Activated T-cell treated with anti-CD3 and anti-CD28 coated beads, Interleukin-2, amount 50 U/mL, for 72 hours (primary cell): ENCODE data around the gene PCDHGA1. TPM values are rescaled to one million over a fixed set of nuclear protein-coding genes. Genes with fewer than 3 reads are reported as not detected.
"Not testable (repeated sequence)": the region's sequence is repeated elsewhere in the genome, so short reads cannot be mapped to it uniquely, and the experiment has no call there.

Source experiments
- ATAC-seq, 2 donors: fragments of 150-1000 bp; cut with Tn5 transposase; replicated peaks in 1 of 2; 2 replicates each; pipeline ENCODE4 v1.10.0; 2021; ENCODE audit warnings: moderate library complexity in 2 of 2, mild to moderate bottlenecking in 1 of 2
- DNase-seq, 2 donors: peaks; one replicate each; pipeline ENCODE4 v3.0.0; 2021 to 2022; ENCODE audit warnings: mixed read lengths in 1 of 2
- H3K27ac Mint-ChIP-seq: one replicate; pipeline ENCODE4 v1.8.0; 2022; ENCODE audit warnings: mild to moderate bottlenecking, moderate library complexity, mixed read lengths
- H3K27me3 Mint-ChIP-seq: one replicate; pipeline ENCODE4 v1.8.0; 2022; ENCODE audit warnings: low read depth, mixed read lengths
- H3K36me3 Mint-ChIP-seq, 2 donors: one replicate each; pipeline ENCODE4 v1.8.0; 2022; ENCODE audit warnings: mixed read lengths in 2 of 2, mild to moderate bottlenecking in 1 of 2; ENCODE audit not compliant: insufficient read depth in 2 of 2
- H3K4me1 Mint-ChIP-seq: one replicate; pipeline ENCODE4 v1.8.0; 2022; ENCODE audit warnings: low read depth, mixed read lengths
- H3K4me3 Mint-ChIP-seq, 2 donors: one replicate each; pipeline ENCODE4 v1.8.0; 2022; ENCODE audit warnings: mild to moderate bottlenecking in 2 of 2, mixed read lengths in 2 of 2, moderate library complexity in 2 of 2
- H3K9me3 Mint-ChIP-seq, 2 donors: one replicate each; pipeline ENCODE4 v1.8.0; 2022; ENCODE audit warnings: mixed read lengths in 2 of 2
- total RNA-seq, 2 donors: library from RNA; stranded (reverse); gene quantifications; one replicate each; pipeline ENCODE4 v1.2.3, GENCODE V29; 2022

The PCDHGA1 gene
- total RNA-seq, 2 donors from 2014 or later = 0.05 TPM

GRCh38 chr5:141373673-141374317, 43.5 kb downstream of the PCDHGA1 start, which contains the start of gene PCDHGA6:
Gene PCDHGA6 (plus strand): TSS chr5:141373891. CDS start chr5:141374084, 193 bp downstream.
- ATAC-seq (no peak), DNase-seq (no peak)
- H3K27ac Mint-ChIP-seq = no peak within 1 kb of the TSS
- H3K36me3 Mint-ChIP-seq = peaks cover 13 to 29% of the 10 kb centered on the region in 2 donors
- peaks cover 76% of the 10 kb centered on the region for H3K27me3 Mint-ChIP-seq
- peaks cover 12% of the 10 kb centered on the region for H3K4me1 Mint-ChIP-seq
- peak within 1 kb of the TSS in 1 of 2 donors; percentile 56 for H3K4me3 Mint-ChIP-seq
- H3K9me3 Mint-ChIP-seq = peaks cover 7 to 10% of the 10 kb centered on the region in 2 donors

- Mint-ChIP-seq H3K27me3 (peaks cover 74% of the 10 kb centered on the region), H3K4me1 (peaks cover 9% of the 10 kb centered on the region), H3K36me3 (peaks cover 13 to 29% of the 10 kb centered on the region in 2 donors), H3K27ac (no peak overlapping the region), H3K4me3 (no peak overlapping the region), H3K9me3 (peaks cover 7 to 11% of the 10 kb centered on the region in 2 donors)
- ATAC-seq (no peak), DNase-seq (no peak)
Observed at GRCh38 chr5:141374627-141375026, 44.3 kb downstream of the PCDHGA1 start.

GRCh38 chr5:141375444-141376155, 45.3 kb downstream of the PCDHGA1 start:
- not testable (repeated sequence) for H3K4me3 Mint-ChIP-seq, ATAC-seq, H3K4me1 Mint-ChIP-seq, H3K27ac Mint-ChIP-seq, DNase-seq
- Mint-ChIP-seq H3K27me3 (peaks cover 69% of the 10 kb centered on the region), H3K36me3 (peaks cover 13 to 29% of the 10 kb centered on the region in 2 donors), H3K9me3 (peaks cover 7 to 11% of the 10 kb centered on the region in 2 donors)

- ATAC-seq = no peak
- no peak for DNase-seq
- H3K27me3 Mint-ChIP-seq = peaks cover 77% of the 10 kb centered on the region
- peaks cover 9% of the 10 kb centered on the region for H3K4me1 Mint-ChIP-seq
- H3K36me3 Mint-ChIP-seq = peaks cover 12 to 26% of the 10 kb centered on the region in 2 donors
- H3K27ac Mint-ChIP-seq = no peak within 1 kb of the TSS
- peaks cover 4 to 10% of the 10 kb centered on the region in 2 donors for H3K9me3 Mint-ChIP-seq
- peak within 1 kb of the TSS; percentile 62 to 75 for H3K4me3 Mint-ChIP-seq
Observed at GRCh38 chr5:141382469-141383294, 52.4 kb downstream of the PCDHGA1 start, which contains the start of gene PCDHGA7. Gene PCDHGA7 (plus strand): TSS chr5:141382742. CDS start chr5:141382900, 158 bp downstream.

- peaks cover 9% of the 10 kb centered on the region for H3K4me1 Mint-ChIP-seq
- peaks cover 5 to 12% of the 10 kb centered on the region in 2 donors for H3K9me3 Mint-ChIP-seq
- H3K36me3 Mint-ChIP-seq = peaks cover 13 to 28% of the 10 kb centered on the region in 2 donors
- H3K27ac Mint-ChIP-seq = no peak overlapping the region
- ATAC-seq (no peak), DNase-seq (no peak)
- peaks cover 79% of the 10 kb centered on the region for H3K27me3 Mint-ChIP-seq
- peak overlapping the region in 1 of 2 donors; percentile 75 for H3K4me3 Mint-ChIP-seq
Observed at GRCh38 chr5:141383345-141383744, 53.0 kb downstream of the PCDHGA1 start.

- Mint-ChIP-seq H3K4me1 (peaks cover 9% of the 10 kb centered on the region), H3K4me3 (no peak overlapping the region), H3K27ac (no peak overlapping the region), H3K27me3 (peaks cover 82% of the 10 kb centered on the region), H3K9me3 (peaks cover 11 to 14% of the 10 kb centered on the region in 2 donors), H3K36me3 (peaks cover 15 to 40% of the 10 kb centered on the region in 2 donors)
- ATAC-seq (no peak), DNase-seq (no peak)
Observed at GRCh38 chr5:141384471-141385267, 54.4 kb downstream of the PCDHGA1 start.

- Mint-ChIP-seq H3K9me3 (peaks cover 16 to 20% of the 10 kb centered on the region in 2 donors), H3K27me3 (peaks cover 87% of the 10 kb centered on the region), H3K36me3 (peaks cover 24 to 45% of the 10 kb centered on the region in 2 donors), H3K4me3 (peak within 1 kb of the TSS; percentile 43 to 51)
- DNase-seq (peak in 1 of 2 donors; percentile 30), ATAC-seq (peak; percentile 41 to 65)
- not testable (repeated sequence) for H3K4me1 Mint-ChIP-seq, H3K27ac Mint-ChIP-seq
Observed at GRCh38 chr5:141387557-141388311, 57.4 kb downstream of the PCDHGA1 start, which contains the start of gene PCDHGB4. Gene PCDHGB4 (plus strand): TSS chr5:141387698. CDS start chr5:141387885, 187 bp downstream.

- DNase-seq (no peak), ATAC-seq (no peak)
- H3K27me3 Mint-ChIP-seq = peaks cover 85% of the 10 kb centered on the region
- H3K4me1 Mint-ChIP-seq = peaks cover 6% of the 10 kb centered on the region
- H3K36me3 Mint-ChIP-seq = peaks cover 22 to 48% of the 10 kb centered on the region in 2 donors
- no peak overlapping the region for H3K4me3 Mint-ChIP-seq
- peaks cover 14 to 20% of the 10 kb centered on the region in 2 donors for H3K9me3 Mint-ChIP-seq
- no peak overlapping the region for H3K27ac Mint-ChIP-seq
Observed at GRCh38 chr5:141388661-141389060, 58.3 kb downstream of the PCDHGA1 start.

GRCh38 chr5:141389153-141390042, 59.1 kb downstream of the PCDHGA1 start:
- no peak overlapping the region for H3K4me3 Mint-ChIP-seq

GRCh38 chr5:141392429-141393198, 62.3 kb downstream of the PCDHGA1 start, which contains the start of gene PCDHGA8:
Gene PCDHGA8 (plus strand): TSS chr5:141392633. CDS start chr5:141392814, 181 bp downstream.
- Mint-ChIP-seq H3K36me3 (peaks cover 16 to 46% of the 10 kb centered on the region in 2 donors), H3K4me3 (peak within 1 kb of the TSS in 1 of 2 donors; percentile 46), H3K9me3 (peaks cover 16 to 17% of the 10 kb centered on the region in 2 donors), H3K27me3 (peaks cover 76% of the 10 kb centered on the region), H3K27ac (no peak within 1 kb of the TSS), H3K4me1 (peaks cover 6% of the 10 kb centered on the region)
- ATAC-seq = no peak
- no peak for DNase-seq

More at GRCh38 chr5:141389153-141390042, 59.1 kb downstream of the PCDHGA1 start:
- Mint-ChIP-seq H3K9me3 (peaks cover 16 to 23% of the 10 kb centered on the region in 2 donors), H3K27ac (no peak overlapping the region), H3K4me1 (peaks cover 6% of the 10 kb centered on the region), H3K27me3 (peaks cover 85% of the 10 kb centered on the region), H3K36me3 (peaks cover 23 to 49% of the 10 kb centered on the region in 2 donors)
- ATAC-seq = no peak
- no peak for DNase-seq
